NCI-H345 treated with DMSO at 0.1 percent for 48 hours (cell line): Measurements from ENCODE around the gene SIRT5.
A peak's percentile ranks its signal among the peaks of the same experiment; 100 is the strongest.

Experiments
- DNase-seq: peaks from one replicate; lab custom pipeline; 2025; ENCODE audit not compliant: unreplicated experiment; lab: John Stamatoyannopoulos, UW

Gene SIRT5

DNA sequence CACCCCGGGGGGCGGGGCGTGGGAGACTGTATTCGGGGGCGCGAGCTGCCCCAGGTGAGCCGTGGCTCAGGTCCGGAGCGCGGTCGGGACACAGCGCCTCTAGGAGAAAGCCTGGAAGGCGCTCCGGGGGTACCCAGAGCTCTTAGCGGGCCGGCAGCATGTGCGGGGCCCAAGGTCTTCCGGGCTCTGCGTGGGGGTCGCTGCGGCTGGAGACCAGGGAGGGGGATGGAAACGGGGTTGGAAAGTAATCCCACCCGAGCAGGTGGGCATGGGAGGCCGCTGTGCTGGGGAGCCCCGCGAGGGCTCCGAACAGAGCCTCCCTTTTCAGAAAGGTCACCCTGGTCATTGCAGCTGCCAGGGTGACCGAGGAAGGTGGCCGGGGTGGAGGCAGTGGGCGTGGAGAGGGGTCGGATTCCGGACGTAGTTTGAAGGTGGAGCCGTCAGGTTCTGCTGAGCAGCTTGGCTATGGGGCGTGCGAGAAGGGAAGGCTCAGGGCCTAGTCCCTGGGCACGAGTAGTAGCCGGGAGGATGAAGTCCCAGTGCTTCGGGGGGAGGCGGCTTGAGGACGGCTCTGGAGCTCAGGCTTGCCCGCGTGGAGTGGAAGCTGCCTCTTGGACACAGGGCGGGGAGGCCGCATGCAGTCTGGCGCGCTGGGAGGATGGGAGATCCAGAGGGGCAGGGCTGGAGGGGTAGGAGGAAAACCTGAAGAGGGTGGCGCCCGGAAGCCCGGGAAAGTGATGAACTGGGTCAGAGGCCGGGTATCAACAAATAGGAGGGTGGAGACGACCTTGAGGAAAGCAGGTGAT is at the start of gene SIRT5:
SIRT5 (plus strand) TSS at position 31 of the 806 bp plus-strand sequence. CDS start 9,510 bp downstream, outside the sequence.
- DNase-seq = peak; percentile 35

DNA sequence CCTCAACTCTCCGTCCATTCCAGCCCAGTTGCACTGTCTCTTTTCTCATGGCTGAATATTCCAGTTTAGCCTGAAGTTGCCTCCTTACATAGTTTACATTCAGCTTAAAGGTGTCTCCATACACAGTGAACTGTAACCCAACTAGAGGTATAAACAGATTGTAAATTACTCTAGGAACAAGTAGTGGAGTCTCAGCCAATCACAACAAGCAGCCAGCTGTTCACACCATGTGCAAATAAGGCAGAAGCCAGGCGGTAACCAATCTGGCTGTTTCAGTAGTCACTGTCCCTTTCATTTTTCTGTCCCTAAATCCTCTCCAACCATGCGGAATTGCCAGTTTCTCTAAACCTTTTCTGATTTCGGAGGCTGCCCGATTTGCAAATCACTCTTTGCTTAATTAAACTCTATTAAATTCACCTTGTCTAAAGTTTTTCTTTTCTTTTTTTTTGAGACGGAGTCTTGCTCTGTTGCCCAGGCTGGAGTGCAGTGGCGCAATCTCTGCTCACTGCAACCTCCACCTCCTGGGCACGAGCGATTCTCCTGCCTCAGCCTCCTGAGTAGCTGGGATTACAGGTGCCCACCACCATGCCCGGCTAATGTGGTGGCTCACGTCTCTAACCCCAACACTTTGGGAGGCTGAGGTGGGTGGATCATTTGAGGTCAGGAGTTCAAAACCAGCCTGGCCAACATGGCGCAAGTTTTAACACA is 49.4 kb upstream of the SIRT5 start:
- DNase-seq = no peak

DNA sequence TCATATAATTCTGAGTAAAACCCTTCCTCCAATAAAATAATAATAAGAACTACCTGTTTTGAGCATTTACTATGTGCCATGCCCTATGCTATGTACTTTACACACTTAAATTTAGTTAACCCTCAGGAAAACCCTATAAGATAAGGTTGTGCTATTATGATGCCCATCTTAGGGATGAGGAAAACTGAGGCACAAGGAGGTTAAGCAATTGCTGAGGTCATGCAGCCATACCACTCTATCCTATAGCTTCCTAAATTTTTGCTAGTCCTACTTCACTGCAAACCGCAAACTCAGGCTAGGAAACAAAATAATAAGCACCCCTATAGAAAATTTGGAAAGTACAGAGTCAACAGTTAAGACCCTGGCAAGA is 48.1 kb upstream of the SIRT5 start:
- DNase-seq = no peak

DNA sequence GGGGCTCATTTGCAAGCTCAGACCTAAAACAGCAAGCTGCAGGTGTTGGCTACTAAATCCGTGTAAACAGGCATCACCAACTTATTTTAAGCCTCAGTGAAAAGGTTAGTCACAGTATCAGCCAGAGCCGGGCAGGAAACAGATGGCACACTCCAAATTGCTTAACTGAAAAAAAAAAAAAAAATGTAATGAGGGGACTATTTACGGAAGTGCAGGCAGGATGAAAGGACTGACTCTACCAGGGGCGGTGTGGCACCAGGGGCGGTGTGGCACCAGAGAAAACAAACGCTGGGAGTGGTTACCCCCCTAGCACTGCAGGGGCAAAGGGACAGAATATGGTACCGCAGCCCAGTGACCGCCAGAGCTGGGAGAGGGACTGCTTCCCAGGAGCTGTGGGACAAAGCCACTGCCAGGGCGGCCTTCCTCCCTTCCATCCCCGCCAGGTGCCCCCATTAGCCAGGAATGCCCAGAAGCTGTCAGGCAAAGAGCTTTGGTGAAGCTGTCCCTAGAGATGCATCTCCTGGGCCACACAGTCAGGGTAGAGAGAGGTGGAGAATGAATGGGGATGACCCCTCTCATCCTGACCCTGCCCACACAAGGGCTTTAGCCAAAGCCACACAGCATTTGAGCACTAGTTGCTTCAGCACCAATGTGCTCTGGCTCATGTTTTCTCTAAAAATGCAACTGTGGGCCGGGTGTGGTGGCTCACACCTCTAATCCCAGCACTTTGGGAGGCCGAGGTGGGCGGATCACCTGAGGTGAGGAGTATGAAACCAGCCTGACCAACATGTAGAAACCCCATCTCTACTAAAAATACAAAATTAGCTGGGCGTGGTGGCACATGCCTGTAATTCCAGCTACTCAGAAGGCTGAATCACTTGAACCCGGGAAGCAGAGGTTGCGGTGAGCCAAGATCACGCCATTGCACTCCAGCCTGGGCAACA is 47.4 kb upstream of the SIRT5 start:
- no peak for DNase-seq

DNA sequence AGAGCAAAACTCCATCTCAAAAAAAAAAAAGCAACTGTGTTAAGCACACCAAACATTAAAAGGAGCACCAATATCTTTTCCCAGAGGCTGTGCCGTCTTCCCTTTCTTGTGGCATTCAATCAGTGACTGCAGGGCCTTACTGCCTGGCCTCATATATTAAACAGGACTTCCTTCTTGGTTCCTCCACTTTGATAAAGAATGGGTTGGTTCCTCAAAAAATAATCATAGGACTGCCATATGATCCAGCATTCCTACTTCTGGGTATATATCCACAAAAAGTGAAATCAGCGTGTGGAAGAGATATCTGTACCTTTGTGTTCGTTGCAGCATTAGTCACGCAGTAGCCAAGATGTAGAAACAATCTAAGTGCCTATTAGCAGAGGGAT is 46.7 kb upstream of the SIRT5 start:
- DNase-seq = no peak

DNA sequence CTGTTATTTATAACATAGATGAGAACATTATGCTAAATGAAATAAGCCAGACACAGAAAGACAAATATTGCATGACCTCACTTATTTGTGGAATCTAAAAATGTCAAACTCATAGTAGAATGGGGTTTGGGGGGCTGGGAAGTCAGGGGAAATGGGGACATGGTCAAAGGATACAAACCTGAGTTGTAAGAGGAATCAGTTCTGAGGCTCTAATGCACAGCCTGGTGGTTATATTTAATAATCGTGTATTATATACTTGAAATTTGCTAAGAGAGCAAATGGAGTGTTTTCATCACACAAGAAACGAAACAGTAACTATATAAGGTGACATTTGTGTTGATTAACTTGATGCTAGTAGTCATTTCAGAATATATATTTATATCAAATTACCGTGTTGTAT is 46.2 kb upstream of the SIRT5 start:
- DNase-seq = no peak

DNA sequence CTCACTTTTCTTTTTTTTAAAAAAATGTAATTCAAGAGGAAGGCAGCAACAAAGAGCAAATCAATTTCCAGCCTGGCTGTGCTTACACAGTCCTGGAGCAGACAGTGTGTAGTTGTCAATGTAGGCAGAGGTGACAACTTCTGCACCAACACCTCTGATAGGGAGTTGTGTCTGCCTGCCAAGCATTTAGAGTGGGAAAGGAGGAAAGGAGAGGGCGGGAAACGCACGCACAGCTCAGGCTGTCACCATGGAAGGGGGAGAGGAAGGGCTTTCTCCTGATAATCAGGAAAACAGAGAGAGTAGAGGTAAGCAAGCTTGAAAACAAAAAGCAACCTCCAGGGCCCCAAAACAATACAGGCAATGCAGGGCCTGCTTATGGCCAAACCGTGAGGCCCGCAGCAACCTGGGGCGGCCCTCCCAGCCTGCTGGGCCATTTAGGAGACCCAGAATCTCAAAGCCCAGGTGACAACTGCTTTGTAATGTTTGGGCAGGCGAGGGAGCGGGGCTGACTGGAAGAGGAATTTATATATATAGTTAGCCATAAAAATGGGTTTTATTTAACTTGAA is 45.5 kb upstream of the SIRT5 start:
- DNase-seq = no peak

DNA sequence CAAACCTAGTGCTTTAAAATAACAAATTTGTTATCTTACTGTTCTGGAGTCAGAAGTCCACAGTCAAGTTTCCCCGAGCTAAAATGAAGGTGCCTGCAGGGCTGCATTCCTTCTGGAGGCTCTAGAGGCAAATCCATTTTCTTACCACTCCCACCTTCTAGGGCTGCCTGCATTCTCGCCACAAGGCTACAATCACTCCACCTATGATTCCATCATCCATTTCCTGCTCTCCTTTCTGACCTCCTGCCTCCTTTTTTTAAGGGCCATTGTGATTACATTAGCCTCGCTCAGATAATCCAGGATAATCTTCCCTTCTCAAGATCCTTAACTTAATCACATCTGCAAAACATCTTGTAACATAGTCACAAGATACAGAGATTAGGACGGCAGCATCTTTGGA is 42.4 kb upstream of the SIRT5 start:
- DNase-seq = no peak

DNA sequence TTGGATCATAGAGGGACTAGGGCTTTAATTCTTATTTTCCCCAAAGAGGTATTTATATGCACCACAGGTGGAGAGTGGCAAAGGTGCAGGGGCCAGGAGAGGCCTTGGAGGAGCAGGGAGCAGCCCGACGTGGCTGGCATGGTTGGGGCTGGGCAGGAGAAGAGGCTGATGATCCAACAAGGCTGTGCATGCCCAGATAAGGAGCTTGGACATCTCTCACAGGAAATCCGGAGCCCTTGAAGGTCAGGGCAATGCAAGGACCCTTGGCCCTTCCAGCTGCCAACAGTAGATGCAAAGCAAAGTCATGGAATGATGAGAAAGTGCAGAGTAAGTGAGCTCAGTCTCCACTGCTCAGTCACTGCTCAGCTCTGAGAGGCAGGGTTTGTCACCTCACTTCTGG is 39.9 kb upstream of the SIRT5 start:
- DNase-seq = no peak

DNA sequence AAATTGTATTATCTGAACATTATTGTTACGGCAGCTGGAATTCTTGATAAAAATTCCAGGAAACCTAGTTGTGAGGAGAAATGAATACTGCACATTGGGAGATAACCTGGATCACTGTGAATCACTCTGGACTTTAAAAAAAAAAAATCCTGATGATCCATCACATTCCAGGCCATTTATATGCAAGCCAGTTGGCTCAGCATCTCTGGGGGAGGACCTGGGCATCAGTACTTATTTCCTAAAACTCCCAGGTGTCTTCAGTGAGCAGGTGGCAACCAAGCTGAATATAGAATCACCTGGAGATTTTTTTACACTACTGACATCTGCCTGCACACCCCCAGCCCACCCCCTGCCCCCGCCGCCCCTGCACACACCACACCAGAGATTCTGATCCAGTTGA is 39.1 kb upstream of the SIRT5 start:
- DNase-seq = no peak

DNA sequence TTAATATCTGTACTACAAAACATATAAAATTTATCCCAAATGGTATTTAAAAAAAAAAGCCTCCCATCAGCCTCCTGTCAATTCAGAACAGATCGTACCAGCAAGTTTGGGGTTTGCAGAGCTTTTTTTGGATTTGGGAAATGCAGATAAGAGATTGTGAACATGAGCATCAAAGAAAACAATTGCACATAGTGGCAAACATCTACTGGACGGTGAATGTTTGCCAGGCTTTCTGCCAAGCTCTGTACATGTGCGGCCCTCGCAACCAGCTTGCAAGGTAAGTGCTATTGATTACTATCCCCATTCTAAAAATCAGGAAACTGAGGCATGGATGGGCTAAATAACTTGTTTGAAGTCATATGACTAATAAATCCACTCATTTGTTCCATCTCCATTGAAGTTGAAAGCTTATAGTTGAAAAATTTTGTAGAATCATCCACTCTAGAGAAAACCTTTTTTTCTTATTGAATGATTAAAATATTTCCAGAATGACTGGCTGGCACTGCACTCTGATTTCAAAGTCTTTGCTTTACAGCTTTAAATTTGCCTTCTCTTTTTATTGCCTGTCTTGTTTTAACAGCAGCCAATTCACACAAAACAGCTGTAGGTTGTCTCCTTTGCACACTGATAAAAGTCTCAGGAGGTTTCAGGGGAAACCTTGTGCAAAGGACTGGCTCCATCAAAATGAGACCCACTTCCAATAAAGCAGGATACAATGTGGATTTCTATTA is 37.4 kb upstream of the SIRT5 start:
- DNase-seq = no peak

DNA sequence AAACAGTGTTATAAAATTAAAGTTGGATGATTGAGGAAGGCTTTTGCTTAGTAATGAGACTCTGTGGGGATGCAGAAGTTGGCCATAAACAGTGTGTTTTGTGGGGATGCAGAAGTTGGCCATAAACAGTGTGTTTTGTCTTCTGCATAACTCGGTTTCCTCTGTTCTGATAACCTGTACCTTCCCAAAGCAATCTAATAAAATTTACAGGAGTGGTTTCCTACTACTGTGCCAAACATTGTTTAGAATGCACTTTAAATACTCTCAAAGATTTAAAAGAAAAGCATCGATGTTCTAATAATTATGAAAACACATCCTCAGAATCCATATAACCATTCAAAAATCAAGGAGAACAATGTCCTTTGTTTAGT is 36.9 kb upstream of the SIRT5 start:
- DNase-seq = no peak

DNA sequence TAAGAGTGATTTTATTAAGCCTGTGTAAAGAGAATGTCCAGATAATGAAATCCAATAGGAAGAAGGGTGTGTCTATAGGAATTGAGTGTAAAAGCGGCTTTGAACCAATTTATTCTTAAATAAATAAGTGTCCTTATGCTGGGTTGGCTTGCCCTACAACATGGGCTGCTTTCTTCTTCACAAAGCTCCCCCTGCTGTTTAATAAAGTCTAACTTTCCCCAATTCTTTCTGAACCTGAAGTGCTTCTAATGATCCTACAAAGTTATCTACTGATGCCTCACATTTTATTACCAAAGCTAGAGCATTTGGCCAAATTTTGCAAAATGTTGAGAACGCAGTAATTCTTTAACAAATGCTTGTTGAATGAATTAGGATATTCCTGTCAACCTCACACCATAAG is 36.3 kb upstream of the SIRT5 start:
- DNase-seq = no peak

DNA sequence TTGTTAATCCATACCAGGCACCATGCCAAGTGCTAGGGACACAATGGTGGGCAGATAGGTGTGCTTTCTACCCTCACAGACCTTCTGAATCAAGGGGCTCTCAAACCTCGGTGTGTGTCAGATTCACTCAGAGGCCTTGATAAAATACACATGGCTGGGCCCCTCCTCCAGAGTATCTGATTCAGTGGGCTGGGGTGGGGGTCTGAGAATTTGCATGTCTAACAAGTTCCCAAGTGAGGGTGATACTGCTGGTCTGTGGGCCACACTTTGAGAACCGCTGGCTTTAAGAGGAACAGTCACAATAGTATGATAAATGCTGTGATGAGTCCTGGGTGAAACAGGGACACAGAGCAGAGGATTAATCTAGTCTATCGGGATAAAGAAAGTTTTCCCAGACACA is 35.8 kb upstream of the SIRT5 start:
- no peak for DNase-seq

DNA sequence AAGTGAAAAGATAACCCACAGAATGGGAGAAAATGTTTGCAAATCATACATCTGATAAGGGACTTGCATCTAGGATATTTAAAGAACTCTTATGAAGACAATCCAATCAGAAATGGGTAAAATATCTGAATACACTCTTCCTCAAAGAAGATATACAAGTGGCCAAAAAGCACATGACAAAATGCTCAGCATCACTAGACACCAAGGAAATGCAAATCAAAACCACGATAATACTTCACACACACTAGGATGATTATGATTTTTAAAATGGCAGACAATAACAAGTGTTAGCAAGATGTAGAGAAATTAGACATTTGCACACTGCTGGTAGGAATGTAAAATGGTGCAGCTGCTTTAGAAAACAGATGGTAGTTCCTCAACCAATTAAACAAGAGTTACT is 34.8 kb upstream of the SIRT5 start:
- no peak for DNase-seq

DNA sequence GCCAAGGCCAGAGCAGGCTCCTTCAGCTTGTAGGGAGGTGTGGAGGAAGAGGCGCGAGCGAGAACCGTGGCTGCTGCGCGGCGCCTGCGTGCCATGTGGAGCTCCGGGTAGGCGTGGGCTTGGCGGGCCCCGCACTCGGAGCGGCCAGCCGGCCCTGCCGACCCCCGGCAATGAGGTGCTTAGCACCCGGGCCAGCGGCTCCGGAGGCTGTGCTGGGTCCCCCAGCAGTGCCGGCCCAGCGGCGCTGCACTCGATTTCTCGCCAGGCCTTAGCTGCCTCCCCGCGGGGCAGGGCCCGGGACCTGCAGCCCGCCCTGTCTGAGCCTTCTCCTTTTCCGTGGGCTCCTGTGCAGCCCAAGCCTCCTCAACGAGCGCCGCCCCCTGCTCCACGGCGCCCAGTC is 32.9 kb upstream of the SIRT5 start:
- DNase-seq = no peak

DNA sequence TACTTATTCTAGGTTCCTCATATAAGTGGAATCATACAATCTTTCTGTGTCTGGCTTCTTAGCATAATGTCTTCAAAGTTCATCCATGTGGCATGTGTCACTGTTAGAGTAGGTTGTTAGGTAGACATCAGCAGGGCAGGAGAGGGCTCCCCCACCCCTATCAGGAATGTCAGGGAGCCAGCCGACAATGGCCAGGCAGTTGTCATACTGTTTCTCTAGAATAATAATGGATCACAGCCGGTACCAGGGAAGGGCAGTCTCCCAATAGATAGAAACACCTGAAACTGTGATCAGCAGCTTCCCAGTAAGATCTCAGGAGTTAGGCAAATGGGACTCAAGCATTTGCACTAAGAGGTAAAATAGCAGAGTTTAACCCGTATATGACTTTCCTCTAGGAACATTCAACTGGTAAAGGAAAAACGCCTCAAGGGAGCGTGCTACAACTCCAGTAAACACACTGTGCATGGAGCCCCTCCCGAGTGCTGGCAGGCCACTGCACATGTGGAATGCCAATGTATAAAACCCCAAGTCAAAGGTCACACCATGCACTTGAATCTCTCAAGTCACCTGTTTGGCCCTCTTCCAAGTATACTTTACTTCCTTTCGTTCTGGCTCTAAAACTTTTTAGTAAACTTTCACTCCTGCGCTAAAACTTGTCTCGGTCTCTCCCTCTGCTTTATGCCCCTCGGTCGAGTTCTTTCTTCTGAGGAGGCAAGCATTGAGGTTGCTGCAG is 29.8 kb upstream of the SIRT5 start:
- no peak for DNase-seq

DNA sequence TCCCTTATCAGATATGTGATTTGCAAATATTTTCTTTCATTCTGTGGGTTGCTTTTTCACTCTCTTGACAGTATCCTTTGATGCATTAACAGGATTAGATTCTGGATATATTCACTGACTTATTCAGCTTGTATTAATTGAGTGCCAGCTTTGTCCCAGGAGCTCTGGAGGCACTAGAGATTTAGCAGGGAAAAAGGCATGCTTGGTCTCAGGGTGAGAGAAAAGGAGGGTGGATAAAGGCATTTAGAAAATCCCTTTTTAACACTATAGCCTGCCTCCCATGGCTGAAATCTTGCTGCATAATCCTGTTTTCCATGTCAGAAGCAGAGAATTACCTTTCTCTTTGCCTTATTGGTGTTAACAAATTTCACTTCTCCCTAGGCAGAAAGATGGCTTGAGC is 28.5 kb upstream of the SIRT5 start:
- DNase-seq = no peak

DNA sequence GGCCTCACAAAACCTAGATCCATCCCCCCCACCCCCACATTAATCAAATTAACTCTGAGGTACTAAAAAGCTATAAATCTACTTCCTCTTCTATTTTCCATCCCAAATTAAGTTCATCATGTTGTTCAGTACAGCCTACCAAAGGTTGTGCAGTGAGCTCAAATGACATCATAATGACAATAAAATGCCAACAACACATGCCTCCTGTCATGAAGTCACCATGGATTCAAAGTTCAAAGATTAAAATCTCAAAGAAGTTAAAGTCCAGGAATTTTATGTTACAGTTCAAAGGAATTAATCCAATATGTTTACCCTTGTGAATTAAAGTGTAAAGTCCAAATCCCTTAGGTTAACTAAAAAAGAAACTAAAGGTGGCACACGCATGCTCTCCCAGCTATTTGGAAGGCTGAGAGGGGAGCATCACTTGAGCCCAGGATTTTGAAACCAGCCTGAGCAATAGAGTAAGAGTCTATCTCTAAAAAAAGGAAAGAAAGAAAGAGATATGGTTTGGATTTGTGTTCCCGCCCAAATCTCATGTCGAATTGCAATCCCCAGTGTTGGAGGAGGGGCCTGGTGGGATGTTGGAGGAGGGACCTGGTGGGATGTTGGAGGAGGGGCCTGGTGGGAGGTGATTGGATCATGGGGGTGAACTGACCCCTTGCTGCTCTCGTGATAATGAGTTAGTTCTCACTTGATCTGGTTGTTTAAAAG is 25.7 kb upstream of the SIRT5 start:
- DNase-seq = no peak
